Gastrocnemius medialis (tissue), 4 donors: ENCODE measurements around the gene CLEC2L. TPM values are rescaled to one million over a fixed set of nuclear protein-coding genes. Genes with fewer than 3 reads are reported as not detected.
"Not testable (repeated sequence)": the region's sequence is repeated elsewhere in the genome, so short reads cannot be mapped to it uniquely, and the experiment has no call there.

ENCODE experiments used
- ATAC-seq, 2 donors: fragments of 150-250 bp; one replicate each; pipeline ENCODE4 v1.9.1; 2016
- DNase-seq, 2 donors: peaks; one replicate each; pipeline ENCODE4 v3.0.0-alpha.2; 2019
- H3K27ac ChIP-seq, 4 donors: fragments of 200-600 bp; sonication (generic); 1 replicate in 1 of 4; 2 replicates in 3 of 4; pipeline ENCODE4 v1.5.1; 2016 to 2018; ENCODE audit warnings: mild to moderate bottlenecking in 2 of 4, moderate library complexity in 1 of 4
- H3K27me3 ChIP-seq, 3 donors: fragments of 200-600 bp; sonication (generic) in 2 of 3; 1 replicate in 1 of 3; 2 replicates in 2 of 3; pipeline versions ENCODE4 v1.5.1 to v1.6.0; 2016 to 2019; ENCODE audit warnings: mild to moderate bottlenecking in 1 of 3, moderate library complexity in 1 of 3
- H3K36me3 ChIP-seq, 2 donors: fragments of 200-600 bp; sonication (generic) in 1 of 2; one replicate each; pipeline ENCODE4 v1.5.1; 2017 to 2018
- H3K4me1 ChIP-seq, 2 donors: fragments of 200-600 bp; sonication (generic) in 1 of 2; one replicate each; pipeline ENCODE4 v1.5.1; 2016 to 2017; ENCODE audit warnings: mild to moderate bottlenecking in 2 of 2
- H3K4me3 ChIP-seq, 4 donors: fragments of 200-600 bp; sonication (generic) in 3 of 4; 1 replicate in 1 of 4; 2 replicates in 3 of 4; pipeline ENCODE4 v1.5.1; 2016 to 2019; ENCODE audit warnings: mild to moderate bottlenecking in 2 of 4
- H3K9me3 ChIP-seq, 3 donors: fragments of 200-600 bp; sonication (generic) in 2 of 3; 1 replicate in 1 of 3; 2 replicates in 2 of 3; pipeline ENCODE4 v1.5.1; 2016 to 2019
- CTCF ChIP-seq, 5 experiments: fragments of 450-650 bp in 3 of 5; fragments of 200-600 bp in 2 of 5; sonication (generic) in 2 of 5; IDR thresholded peaks in 4 of 5; conservative IDR thresholded peaks in 1 of 5; 1 replicate in 4 of 5; 2 replicates in 1 of 5; pipeline ENCODE4 v1.5.1; 2016 to 2019; ENCODE audit warnings: antibody characterized with exemption in 5 of 5, mild to moderate bottlenecking in 3 of 5, moderate library complexity in 3 of 5
- POLR2A ChIP-seq, 2 donors: fragments of 450-650 bp; IDR thresholded peaks; one replicate each; pipeline ENCODE4 v1.6.1; 2017; ENCODE audit warnings: antibody characterized with exemption in 2 of 2, mild to moderate bottlenecking in 2 of 2, moderate library complexity in 2 of 2
- in situ Hi-C, 4 donors: fragments of 200-750 bp; cut with MboI; loops; one replicate each; pipeline versions ENCODE4 v1.15.0 to v1.8.0; 2017; ENCODE audit warnings: low sequenced_read_pairs in 4 of 4
- intact Hi-C: fragments of 100-400 bp; cut with DNase I; formaldehyde crosslinking; loops from one replicate; pipeline ENCODE4 v1.15.1; 2023; ENCODE audit warnings: low total_unique reads
- total RNA-seq, 4 donors: library from RNA; depleted of rRNA; stranded (reverse); fragments of >200 nt; gene quantifications; one replicate each; pipeline versions ENCODE4 v1.1.0 to v1.2.3, GENCODE V29; 2016

Gene CLEC2L
- total RNA-seq, 4 donors from 2014 or later, result 0.18 TPM; not detected in 3

DNA sequence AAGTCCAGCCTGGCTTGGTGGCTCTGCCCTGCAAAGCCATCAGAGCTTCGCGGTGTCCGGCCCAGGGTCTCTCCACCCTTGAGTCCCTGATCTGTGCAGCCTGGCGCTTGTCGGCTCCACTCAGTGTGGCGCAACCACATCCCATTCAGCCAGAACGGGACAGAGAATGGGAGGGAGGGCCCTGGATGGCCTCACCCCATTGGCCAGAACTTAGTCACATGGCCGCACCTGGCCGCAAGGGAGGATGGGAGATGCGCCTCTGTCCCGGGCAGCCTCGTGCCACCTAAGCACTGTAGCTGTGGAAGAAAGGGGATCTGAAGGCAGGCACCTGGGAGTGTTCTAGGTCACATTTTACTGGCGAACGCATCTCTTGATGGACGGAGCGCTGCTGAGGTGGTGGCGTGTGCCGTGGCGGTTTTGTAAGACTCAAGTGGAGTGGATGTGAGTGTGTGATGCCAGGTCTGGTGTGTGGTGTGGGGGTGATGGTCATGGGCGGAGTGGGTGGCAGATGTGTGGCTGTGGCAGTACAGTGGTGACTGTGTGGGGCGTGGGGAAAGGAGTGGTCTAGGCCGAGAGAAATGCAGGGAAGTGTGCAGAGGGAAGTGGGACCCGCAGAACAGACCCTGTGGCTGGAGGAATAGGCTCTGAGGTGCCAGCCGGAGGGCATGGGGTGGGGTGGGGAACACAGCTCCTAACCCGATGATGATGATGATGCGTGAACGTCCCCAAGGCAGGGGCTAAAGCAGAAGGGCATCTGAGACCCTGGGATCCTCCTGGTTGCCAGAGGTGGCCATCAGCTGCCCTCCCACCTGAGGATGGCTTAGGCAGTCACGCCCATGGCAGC lies 19.0 kb downstream of the CLEC2L start:
- H3K9me3 ChIP-seq, result no peaks in the 10 kb centered on the region
- no peaks in the 10 kb centered on the region for H3K27me3 ChIP-seq
- TF ChIP-seq CTCF (IDR thresholded peaks at IDR 0.05 in 4 of 5, conservative IDR thresholded peaks at IDR 0.05 in 1 of 5) (no peak), POLR2A (IDR thresholded peaks at IDR 0.05) (no peak)
- in situ Hi-C loops (no loop called here), intact Hi-C loops (no loop called here)
- H3K27ac ChIP-seq, result peak overlapping the region in 3 of 4 donors; percentile 46 to 54 (median 48)
- no peaks in the 10 kb centered on the region for H3K36me3 ChIP-seq
- ATAC-seq (peak in 1 of 2 donors; percentile 9), DNase-seq (no peak)
- H3K4me3 ChIP-seq, result no peak overlapping the region
- H3K4me1 ChIP-seq, result peaks cover 4 to 11% of the 10 kb centered on the region in 2 donors

DNA sequence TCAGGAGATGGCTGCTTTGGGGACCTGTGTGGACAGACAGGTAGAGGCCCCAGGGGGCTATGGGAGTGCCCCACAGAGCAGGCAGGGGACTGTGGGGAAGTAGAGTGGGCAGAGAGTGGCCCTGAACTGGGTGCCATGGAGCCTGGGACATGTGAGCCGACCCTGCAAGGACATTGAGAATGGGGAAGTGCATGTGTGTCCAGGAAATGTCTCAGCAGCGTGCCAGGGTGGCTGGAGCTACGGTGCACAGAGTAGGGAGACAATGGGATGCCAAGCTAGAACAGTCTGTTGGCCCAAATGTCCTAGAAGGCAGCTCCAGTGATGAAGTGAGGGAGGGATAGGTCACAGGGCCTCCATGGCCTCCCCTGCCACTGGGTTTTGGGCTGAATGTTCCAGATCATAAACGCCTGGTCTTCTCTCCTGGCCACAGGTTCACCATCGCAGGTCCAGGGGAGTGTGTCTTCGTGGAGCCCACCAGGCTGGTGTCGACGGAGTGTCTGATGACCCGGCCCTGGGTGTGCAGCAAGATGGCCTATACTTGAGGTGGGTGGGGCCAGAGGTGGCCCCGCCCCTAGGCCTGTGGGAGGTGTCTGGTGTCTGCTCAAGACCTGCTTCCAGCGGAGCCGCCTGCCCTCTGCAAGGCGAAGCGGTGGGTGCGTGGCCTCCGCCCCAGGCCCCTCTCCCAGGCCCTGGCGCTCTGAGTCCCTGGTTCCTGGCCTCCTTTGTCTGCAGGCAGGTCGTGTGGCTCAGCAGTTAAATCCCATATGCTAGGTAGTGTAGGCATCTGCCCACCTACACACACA lies 20.5 kb downstream of the CLEC2L start:
- in situ Hi-C loops (no loop called here), intact Hi-C loops (no loop called here)
- TF ChIP-seq CTCF (IDR thresholded peaks at IDR 0.05 in 4 of 5, conservative IDR thresholded peaks at IDR 0.05 in 1 of 5) (no peak), POLR2A (IDR thresholded peaks at IDR 0.05) (no peak)
- Histone ChIP-seq H3K36me3 (no peaks in the 10 kb centered on the region), H3K27ac (no peak overlapping the region), H3K27me3 (no peaks in the 10 kb centered on the region), H3K4me3 (no peak overlapping the region), H3K4me1 (peaks cover 4 to 11% of the 10 kb centered on the region in 2 donors), H3K9me3 (no peaks in the 10 kb centered on the region)
- ATAC-seq (no peak), DNase-seq (no peak)

- TF ChIP-seq CTCF (IDR thresholded peaks at IDR 0.05 in 4 of 5, conservative IDR thresholded peaks at IDR 0.05 in 1 of 5) (no peak), POLR2A (IDR thresholded peaks at IDR 0.05) (no peak)
- Histone ChIP-seq H3K27me3 (no peaks in the 10 kb centered on the region), H3K36me3 (no peaks in the 10 kb centered on the region), H3K9me3 (no peaks in the 10 kb centered on the region), H3K4me3 (no peak overlapping the region), H3K4me1 (peaks cover 4 to 11% of the 10 kb centered on the region in 2 donors), H3K27ac (no peak overlapping the region)
- ATAC-seq, result no peak
- intact Hi-C loops, result no loop called here
- in situ Hi-C loops, result no loop called here
- DNase-seq, result no peak
Observed at GRCh38 chr7:139544645-139545044, 21.2 kb downstream of the CLEC2L start.

- intact Hi-C loops, result no loop called here
Observed at GRCh38 chr7:139548302-139549028, 25.0 kb downstream of the CLEC2L start.

GRCh38 chr7:139553991-139554700 lies 30.7 kb downstream of the CLEC2L start:
- H3K27ac ChIP-seq, DNase-seq, H3K36me3 ChIP-seq, in situ Hi-C loops, H3K4me3 ChIP-seq, H3K4me1 ChIP-seq, ATAC-seq, H3K9me3 ChIP-seq, H3K27me3 ChIP-seq, intact Hi-C loops: not testable (repeated sequence)

More at GRCh38 chr7:139548302-139549028, 25.0 kb downstream of the CLEC2L start:
- H3K27me3 ChIP-seq, result no peaks in the 10 kb centered on the region
- no peak overlapping the region for H3K4me3 ChIP-seq
- no peaks in the 10 kb centered on the region for H3K4me1 ChIP-seq
- no peak for DNase-seq
- H3K9me3 ChIP-seq, result no peaks in the 10 kb centered on the region
- in situ Hi-C loops, result no loop called here
- H3K27ac ChIP-seq, result no peak overlapping the region
- ATAC-seq, result no peak
- no peak for TF ChIP-seq POLR2A (IDR thresholded peaks at IDR 0.05)
- TF ChIP-seq CTCF (IDR thresholded peaks at IDR 0.05 in 4 of 5, conservative IDR thresholded peaks at IDR 0.05 in 1 of 5), result no peak
- H3K36me3 ChIP-seq, result no peaks in the 10 kb centered on the region
